Activated naive CD4-positive, alpha-beta T cell treated with anti-CD3 and anti-CD28 coated beads, Interleukin-2, amount 10 ng/mL, durations not matched to agents 7 days and 5 days (primary cell): Measurements from ENCODE around the gene TPPP.
"Not testable (repeated sequence)": the region's sequence is repeated elsewhere in the genome, so short reads cannot be mapped to it uniquely, and the experiment has no call there.

ENCODE experiments used
- CTCF ChIA-PET: fragments of 350-600 bp; sonication (Branson Sonifier 250); formaldehyde crosslinking; loops from one replicate; lab custom pipeline; 2021; ENCODE audit warnings: antibody characterized with exemption; lab: Charles Lee
- DNase-seq: peaks from one replicate; pipeline ENCODE4 v3.0.0-alpha.2; 2020
- H3K27ac Mint-ChIP-seq: one replicate; pipeline ENCODE4 v1.8.0; 2021; ENCODE audit warnings: mild to moderate bottlenecking, moderate library complexity, mixed read lengths
- H3K27me3 Mint-ChIP-seq: one replicate; pipeline ENCODE4 v1.8.0; 2021; ENCODE audit warnings: mild to moderate bottlenecking, mixed read lengths
- H3K36me3 Mint-ChIP-seq: one replicate; pipeline ENCODE4 v1.8.0; 2021; ENCODE audit warnings: mixed read lengths
- H3K4me1 Mint-ChIP-seq: one replicate; pipeline ENCODE4 v1.8.0; 2021; ENCODE audit warnings: mixed read lengths
- H3K4me3 Mint-ChIP-seq: one replicate; pipeline ENCODE4 v1.8.0; 2021; ENCODE audit warnings: mild to moderate bottlenecking, moderate library complexity, mixed read lengths
- H3K9me3 Mint-ChIP-seq: one replicate; pipeline ENCODE4 v1.8.0; 2021; ENCODE audit warnings: mixed read lengths

TPPP gene

GRCh38 chr5:628351-629205 lies 64.6 kb downstream of the TPPP start:
- H3K4me3 Mint-ChIP-seq, CTCF ChIA-PET, H3K27ac Mint-ChIP-seq, H3K9me3 Mint-ChIP-seq, H3K27me3 Mint-ChIP-seq, H3K4me1 Mint-ChIP-seq: not testable (repeated sequence)
- peak; percentile 10 for DNase-seq
- peaks cover 18% of the 10 kb centered on the region for H3K36me3 Mint-ChIP-seq

DNA sequence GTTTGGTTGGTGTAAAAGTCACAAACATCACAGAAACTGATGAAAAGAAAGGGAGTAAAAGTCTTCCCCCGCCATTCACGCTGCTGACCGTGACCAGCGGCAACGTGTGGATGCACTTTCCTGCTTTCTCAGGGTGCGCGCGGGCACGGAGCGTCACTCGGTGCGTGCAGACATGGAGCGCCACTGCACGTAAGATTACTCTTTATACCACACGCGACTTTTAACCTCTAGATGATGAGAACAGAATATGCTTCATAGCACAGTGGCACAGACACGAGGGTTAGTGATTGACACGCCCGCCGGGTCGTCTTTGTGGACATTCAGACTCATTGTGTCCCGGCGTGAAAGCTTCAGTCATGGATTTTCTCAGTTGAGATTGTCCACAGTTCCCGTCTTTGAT lies 65.3 kb downstream of the TPPP start:
- no peaks in the 10 kb centered on the region for H3K27me3 Mint-ChIP-seq
- H3K4me3 Mint-ChIP-seq = no peak overlapping the region
- peak; percentile 16 for DNase-seq
- peaks cover 15% of the 10 kb centered on the region for H3K36me3 Mint-ChIP-seq
- H3K9me3 Mint-ChIP-seq = no peaks in the 10 kb centered on the region
- no peak overlapping the region for H3K27ac Mint-ChIP-seq
- no peaks in the 10 kb centered on the region for H3K4me1 Mint-ChIP-seq
- CTCF ChIA-PET = no interaction called here

DNA sequence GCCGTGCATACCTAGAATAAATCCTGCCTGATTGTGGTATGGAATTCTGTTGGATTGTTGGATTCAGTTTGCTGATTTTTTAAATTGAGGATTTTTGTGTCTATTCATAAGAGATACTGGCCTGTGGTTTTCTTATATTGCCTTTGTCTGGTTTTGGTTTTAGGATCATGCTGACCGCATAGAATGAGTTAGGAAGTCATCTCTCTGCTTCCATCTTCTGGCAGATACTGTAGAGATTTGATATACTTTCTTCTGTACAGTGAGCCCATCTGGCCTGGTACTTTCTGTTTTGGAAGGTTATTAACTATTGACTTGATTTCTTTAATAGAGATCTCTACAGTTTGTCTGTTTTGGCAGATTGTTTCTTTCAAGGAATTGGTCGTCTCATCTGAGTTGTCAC lies 66.3 kb downstream of the TPPP start:
- Mint-ChIP-seq H3K36me3 (peaks cover 19% of the 10 kb centered on the region), H3K9me3 (no peaks in the 10 kb centered on the region), H3K27ac (no peak overlapping the region), H3K4me3 (no peak overlapping the region), H3K27me3 (no peaks in the 10 kb centered on the region), H3K4me1 (no peaks in the 10 kb centered on the region)
- CTCF ChIA-PET = no interaction called here
- no peak for DNase-seq

DNA sequence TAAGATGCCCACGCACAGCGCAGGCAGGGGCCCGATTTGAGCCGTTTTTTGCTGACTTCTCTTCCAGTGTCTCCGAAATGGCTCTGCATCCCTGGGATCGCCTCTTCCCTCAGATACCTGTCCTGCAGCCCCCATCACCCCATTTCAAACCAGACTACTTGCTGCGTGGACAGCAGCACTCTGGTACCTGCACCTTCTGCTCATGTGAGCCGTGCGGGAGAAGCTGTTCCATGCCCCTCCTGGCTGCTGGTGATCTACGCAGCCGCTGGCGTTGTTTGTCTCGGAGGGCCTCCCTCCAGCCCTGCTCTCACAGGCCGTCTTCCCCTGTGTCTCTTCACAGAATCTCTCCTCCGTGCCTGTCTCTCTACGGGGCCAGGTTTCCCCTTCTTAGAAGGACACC lies 67.6 kb downstream of the TPPP start:
- Mint-ChIP-seq H3K9me3 (no peaks in the 10 kb centered on the region), H3K4me1 (no peaks in the 10 kb centered on the region), H3K27ac (no peak overlapping the region), H3K27me3 (no peaks in the 10 kb centered on the region), H3K36me3 (peaks cover 25% of the 10 kb centered on the region), H3K4me3 (no peak overlapping the region)
- CTCF ChIA-PET = no interaction called here
- DNase-seq = peak; percentile 16

DNA sequence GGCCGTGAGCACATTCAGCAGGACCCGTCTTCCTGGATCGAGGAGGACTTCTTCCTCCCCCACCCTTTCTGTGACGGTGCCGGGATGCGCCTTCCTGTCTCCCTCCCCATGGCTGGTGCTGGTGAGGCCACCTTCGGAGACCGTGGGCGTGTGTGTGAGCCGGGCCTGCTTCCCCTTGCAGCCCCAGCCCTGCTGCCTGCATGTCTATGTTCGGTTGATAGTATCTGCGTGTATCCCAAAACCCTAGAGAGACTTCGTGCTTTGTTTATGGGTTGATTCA lies 68.3 kb downstream of the TPPP start:
- no peak for DNase-seq
- no peaks in the 10 kb centered on the region for H3K9me3 Mint-ChIP-seq
- no peak overlapping the region for H3K4me3 Mint-ChIP-seq
- peaks cover 29% of the 10 kb centered on the region for H3K36me3 Mint-ChIP-seq
- no peaks in the 10 kb centered on the region for H3K4me1 Mint-ChIP-seq
- H3K27me3 Mint-ChIP-seq = no peaks in the 10 kb centered on the region
- CTCF ChIA-PET = no interaction called here
- H3K27ac Mint-ChIP-seq = no peak overlapping the region

DNA sequence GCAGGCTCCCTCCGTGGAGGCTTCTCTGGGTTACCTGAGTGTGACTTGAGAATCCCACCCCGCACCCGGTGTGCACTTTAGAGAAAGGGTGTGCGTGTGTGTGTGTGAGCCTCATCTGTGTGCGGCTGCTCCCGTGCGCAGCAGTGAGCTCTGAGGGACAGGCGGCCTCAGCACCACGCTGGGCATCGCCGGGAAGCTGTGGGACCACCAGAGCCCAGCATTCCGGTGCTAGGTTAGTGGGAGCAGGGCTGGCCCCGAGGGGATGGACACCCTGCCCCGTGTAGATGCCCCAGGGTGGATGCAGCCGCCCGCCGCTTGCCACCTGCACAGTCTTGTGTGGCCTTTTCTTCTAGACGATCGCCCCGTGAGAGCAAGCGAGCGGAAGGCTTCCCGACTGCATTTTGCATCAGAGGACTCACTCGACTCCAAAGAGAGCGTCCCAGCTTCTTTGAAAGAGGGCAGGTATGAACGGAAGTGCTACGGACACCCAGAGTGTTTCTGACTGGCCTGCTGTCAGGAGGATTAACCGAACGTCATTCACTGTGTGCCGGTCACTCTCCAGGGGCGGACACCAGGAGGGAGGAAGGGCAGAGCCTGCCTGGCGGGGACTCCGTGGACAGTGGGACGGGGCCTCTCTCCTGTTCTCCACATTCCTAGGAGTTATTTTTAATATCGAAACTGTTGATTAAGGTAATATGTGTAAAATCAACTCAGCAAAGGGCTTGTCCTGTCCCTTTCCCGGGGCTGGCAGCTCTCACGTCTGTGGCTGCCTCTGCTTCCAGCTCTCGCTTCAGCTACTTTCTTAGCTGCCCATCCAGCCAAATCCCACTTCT lies 68.8 kb downstream of the TPPP start:
- DNase-seq = no peak
- H3K36me3 Mint-ChIP-seq = peaks cover 33% of the 10 kb centered on the region
- H3K27ac Mint-ChIP-seq = no peak overlapping the region
- H3K4me1 Mint-ChIP-seq = no peaks in the 10 kb centered on the region
- no peaks in the 10 kb centered on the region for H3K27me3 Mint-ChIP-seq
- H3K9me3 Mint-ChIP-seq = no peaks in the 10 kb centered on the region
- H3K4me3 Mint-ChIP-seq = no peak overlapping the region
- CTCF ChIA-PET = no interaction called here

GRCh38 chr5:623531-623930 lies 69.6 kb downstream of the TPPP start:
- DNase-seq = no peak
- Mint-ChIP-seq H3K9me3 (no peaks in the 10 kb centered on the region), H3K27ac (no peak overlapping the region), H3K4me3 (no peak overlapping the region), H3K4me1 (no peaks in the 10 kb centered on the region), H3K27me3 (no peaks in the 10 kb centered on the region), H3K36me3 (peaks cover 29% of the 10 kb centered on the region)
- CTCF ChIA-PET = no interaction called here

GRCh38 chr5:622946-623522 lies 70.1 kb downstream of the TPPP start:
- DNase-seq = peak; percentile 13
- Mint-ChIP-seq H3K36me3 (peaks cover 30% of the 10 kb centered on the region), H3K27ac (no peak overlapping the region), H3K4me1 (no peaks in the 10 kb centered on the region), H3K9me3 (no peaks in the 10 kb centered on the region), H3K27me3 (no peaks in the 10 kb centered on the region), H3K4me3 (no peak overlapping the region)
- CTCF ChIA-PET = no interaction called here

GRCh38 chr5:622359-622758 lies 70.8 kb downstream of the TPPP start:
- Mint-ChIP-seq H3K27ac (no peak overlapping the region), H3K36me3 (peaks cover 30% of the 10 kb centered on the region)

DNA sequence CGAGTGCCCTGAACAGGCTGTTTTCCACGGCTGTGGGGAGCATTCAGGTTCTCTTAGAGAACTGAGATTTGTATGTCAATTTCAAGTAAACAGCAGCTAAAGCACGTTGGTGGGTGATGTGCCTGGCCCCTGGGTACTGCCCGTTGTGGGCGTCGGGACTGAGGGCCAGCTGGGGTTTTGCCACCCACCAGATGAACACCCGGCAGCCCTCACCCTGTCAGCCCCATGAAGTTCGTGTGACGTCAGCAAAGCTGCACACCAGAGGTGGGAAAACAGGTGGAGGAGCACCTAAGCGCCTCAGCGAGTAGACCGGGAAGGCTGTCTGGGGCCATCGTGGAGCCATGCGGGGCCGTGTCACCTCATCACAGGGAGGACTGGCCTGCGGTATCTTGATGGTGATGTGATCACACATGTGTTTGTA lies 71.8 kb downstream of the TPPP start:
- peaks cover 34% of the 10 kb centered on the region for H3K36me3 Mint-ChIP-seq
- CTCF ChIA-PET = no interaction called here
- DNase-seq = no peak

More at GRCh38 chr5:622359-622758, 70.8 kb downstream of the TPPP start:
- Mint-ChIP-seq H3K27me3 (no peaks in the 10 kb centered on the region), H3K4me3 (no peak overlapping the region), H3K4me1 (no peaks in the 10 kb centered on the region), H3K9me3 (no peaks in the 10 kb centered on the region)
- peak; percentile 14 for DNase-seq
- CTCF ChIA-PET = no interaction called here

GRCh38 chr5:620586-621180 lies 72.5 kb downstream of the TPPP start:
- H3K36me3 Mint-ChIP-seq = peaks cover 38% of the 10 kb centered on the region
- no peaks in the 10 kb centered on the region for H3K9me3 Mint-ChIP-seq
- no peaks in the 10 kb centered on the region for H3K27me3 Mint-ChIP-seq
- no peak overlapping the region for H3K27ac Mint-ChIP-seq
- H3K4me3 Mint-ChIP-seq = no peak overlapping the region
- H3K4me1 Mint-ChIP-seq = peaks cover 6% of the 10 kb centered on the region
- CTCF ChIA-PET = no interaction called here
- DNase-seq = peak; percentile 13

More for the DNA sequence above, 71.8 kb downstream of the TPPP start:
- Mint-ChIP-seq H3K4me1 (peaks cover 3% of the 10 kb centered on the region), H3K9me3 (no peaks in the 10 kb centered on the region), H3K4me3 (no peak overlapping the region), H3K27me3 (no peaks in the 10 kb centered on the region), H3K27ac (no peak overlapping the region)

- no peak overlapping the region for H3K27ac Mint-ChIP-seq
- peaks cover 41% of the 10 kb centered on the region for H3K36me3 Mint-ChIP-seq
- DNase-seq = no peak
- H3K4me1 Mint-ChIP-seq = peaks cover 11% of the 10 kb centered on the region
- H3K27me3 Mint-ChIP-seq = no peaks in the 10 kb centered on the region
- no peak overlapping the region for H3K4me3 Mint-ChIP-seq
- CTCF ChIA-PET = no interaction called here
- H3K9me3 Mint-ChIP-seq = peaks cover 4% of the 10 kb centered on the region
These were observed 73.0 kb downstream of the TPPP start for GRCh38 chr5:620152-620551.

DNA sequence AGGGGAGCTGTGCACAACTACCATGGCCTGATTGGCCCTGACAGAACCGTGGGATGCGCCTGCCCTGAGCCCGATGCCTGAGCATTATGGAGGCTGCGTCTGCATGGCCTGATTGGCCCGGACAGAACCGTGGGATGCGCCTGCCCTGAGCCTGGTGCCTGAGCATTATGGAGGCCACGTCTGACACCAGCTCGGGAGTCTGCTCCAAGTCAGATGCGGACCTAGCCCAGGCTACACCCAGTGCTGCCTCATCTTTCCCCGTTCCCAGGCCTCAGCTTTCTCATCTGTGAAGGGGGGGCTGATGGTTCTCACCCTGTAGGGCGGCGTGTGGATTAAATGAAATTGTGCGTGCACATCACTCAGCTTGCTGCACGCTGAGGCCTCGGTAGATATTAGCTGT lies 73.7 kb downstream of the TPPP start:
- CTCF ChIA-PET = no interaction called here
- Mint-ChIP-seq H3K27ac (no peak overlapping the region), H3K4me3 (no peak overlapping the region), H3K4me1 (peaks cover 16% of the 10 kb centered on the region), H3K9me3 (peaks cover 9% of the 10 kb centered on the region), H3K36me3 (peaks cover 47% of the 10 kb centered on the region), H3K27me3 (no peaks in the 10 kb centered on the region)
- DNase-seq = peak; percentile 14

GRCh38 chr5:618450-618849 lies 74.7 kb downstream of the TPPP start:
- peak; percentile 11 for DNase-seq
- peaks cover 48% of the 10 kb centered on the region for H3K36me3 Mint-ChIP-seq
- CTCF ChIA-PET = no interaction called here

More at GRCh38 chr5:618450-618849, 74.7 kb downstream of the TPPP start:
- Mint-ChIP-seq H3K27me3 (no peaks in the 10 kb centered on the region), H3K4me1 (peaks cover 26% of the 10 kb centered on the region), H3K4me3 (no peak overlapping the region), H3K9me3 (peaks cover 9% of the 10 kb centered on the region), H3K27ac (no peak overlapping the region)
